Retinal pigment epithelial cell (primary cell): ENCODE data around the gene HSPB6.

Experiments used
- DNase-seq: peaks from one replicate; pipeline ENCODE4 v3.0.0-alpha.2; 2010; ENCODE audit warnings: low read depth
- H3K4me3 ChIP-seq: 2 replicates; pipeline ENCODE4 v1.5.1; 2011; ENCODE audit warnings: mild to moderate bottlenecking, low read length, control low read depth, moderate library complexity
- TF ChIP-seq, protein P1 (sequence below): conservative IDR thresholded peaks from 2 replicates; pipeline ENCODE4 v1.5.1; 2011; ENCODE audit warnings: low read depth, low read length, control low read depth, inconsistent platforms

The HSPB6 gene

DNA sequence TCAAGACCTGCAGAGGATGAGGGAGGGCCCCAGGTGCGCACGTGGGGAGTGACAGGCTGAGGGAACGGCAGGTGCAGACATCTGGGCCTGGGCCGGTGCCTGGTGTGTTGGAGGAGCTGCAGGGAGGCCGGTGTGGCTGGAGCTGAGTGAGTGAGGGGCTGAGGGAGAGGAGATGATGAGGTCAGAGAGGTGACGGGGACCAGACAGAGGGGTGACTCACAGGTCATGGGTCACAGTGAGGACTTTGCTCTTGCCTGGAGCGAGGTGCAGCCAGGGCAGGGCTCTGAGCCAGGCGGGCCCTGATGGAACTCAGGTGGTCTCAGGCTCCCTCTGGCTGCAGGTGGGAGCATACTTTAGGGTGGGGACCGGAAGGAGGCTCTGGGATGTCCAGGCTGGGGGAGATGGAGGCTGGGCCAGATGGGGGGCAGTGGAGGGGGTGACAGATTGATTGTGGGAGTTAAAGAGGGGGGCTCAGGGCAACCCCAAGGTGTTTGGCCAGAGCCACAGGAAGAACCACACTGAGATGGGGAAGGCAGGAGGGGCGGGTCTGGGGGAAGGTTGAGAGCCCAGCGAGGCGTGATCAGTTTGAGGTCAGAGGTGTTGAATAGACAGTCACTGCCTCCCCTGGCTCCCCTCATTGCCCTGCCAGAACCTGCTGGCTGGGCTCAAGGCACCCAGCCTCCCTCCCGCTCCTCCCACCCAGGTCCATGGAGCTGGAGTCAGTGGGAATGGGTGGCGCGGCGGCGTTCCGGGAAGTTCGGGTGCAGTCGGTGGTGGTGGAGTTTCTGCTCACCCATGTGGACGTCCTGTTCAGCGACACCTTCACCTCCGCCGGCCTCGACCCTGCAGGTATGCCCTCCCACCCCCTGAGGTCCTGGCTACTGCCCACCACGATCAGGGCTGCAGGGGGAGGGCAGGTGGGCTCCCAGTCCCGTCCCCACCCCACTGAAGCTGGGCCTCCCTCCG lies 26.9 kb upstream of the HSPB6 start:
- TF ChIP-seq, protein P1, sequence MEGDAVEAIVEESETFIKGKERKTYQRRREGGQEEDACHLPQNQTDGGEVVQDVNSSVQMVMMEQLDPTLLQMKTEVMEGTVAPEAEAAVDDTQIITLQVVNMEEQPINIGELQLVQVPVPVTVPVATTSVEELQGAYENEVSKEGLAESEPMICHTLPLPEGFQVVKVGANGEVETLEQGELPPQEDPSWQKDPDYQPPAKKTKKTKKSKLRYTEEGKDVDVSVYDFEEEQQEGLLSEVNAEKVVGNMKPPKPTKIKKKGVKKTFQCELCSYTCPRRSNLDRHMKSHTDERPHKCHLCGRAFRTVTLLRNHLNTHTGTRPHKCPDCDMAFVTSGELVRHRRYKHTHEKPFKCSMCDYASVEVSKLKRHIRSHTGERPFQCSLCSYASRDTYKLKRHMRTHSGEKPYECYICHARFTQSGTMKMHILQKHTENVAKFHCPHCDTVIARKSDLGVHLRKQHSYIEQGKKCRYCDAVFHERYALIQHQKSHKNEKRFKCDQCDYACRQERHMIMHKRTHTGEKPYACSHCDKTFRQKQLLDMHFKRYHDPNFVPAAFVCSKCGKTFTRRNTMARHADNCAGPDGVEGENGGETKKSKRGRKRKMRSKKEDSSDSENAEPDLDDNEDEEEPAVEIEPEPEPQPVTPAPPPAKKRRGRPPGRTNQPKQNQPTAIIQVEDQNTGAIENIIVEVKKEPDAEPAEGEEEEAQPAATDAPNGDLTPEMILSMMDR = no peak
- H3K4me3 ChIP-seq = no peak overlapping the region
- no peak for DNase-seq

GRCh38 chr19:35782589-35782988 lies 25.8 kb upstream of the HSPB6 start:
- DNase-seq = no peak
- H3K4me3 ChIP-seq = no peak overlapping the region
- TF ChIP-seq, protein P1 = no peak

DNA sequence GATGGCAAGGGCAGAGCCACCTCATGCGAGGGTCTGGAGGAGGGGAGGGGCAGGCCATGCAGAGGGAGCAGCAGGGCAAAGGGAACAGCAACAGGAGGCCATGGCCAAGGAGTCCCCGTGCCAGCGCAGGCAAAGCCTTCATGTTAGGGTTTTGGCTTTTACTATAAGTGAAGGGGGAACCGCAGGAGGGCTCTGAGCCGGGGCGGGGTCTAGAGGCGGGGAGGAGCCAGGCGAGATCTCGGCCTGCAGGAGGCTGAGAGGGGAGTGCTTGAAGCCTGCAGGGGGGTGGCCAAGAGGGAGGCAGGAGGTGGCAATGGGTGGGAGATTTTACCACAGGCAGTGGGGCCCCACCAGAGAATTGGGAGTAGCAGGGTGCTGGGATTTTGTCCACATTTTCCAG lies 24.8 kb upstream of the HSPB6 start:
- TF ChIP-seq, protein P1 = no peak
- no peak overlapping the region for H3K4me3 ChIP-seq
- DNase-seq = no peak

GRCh38 chr19:35780717-35781116 lies 23.9 kb upstream of the HSPB6 start:
- TF ChIP-seq, protein P1 = no peak
- no peak for DNase-seq

GRCh38 chr19:35780058-35780457 lies 23.2 kb upstream of the HSPB6 start:
- TF ChIP-seq, protein P1 = no peak
- no peak overlapping the region for H3K4me3 ChIP-seq

More at GRCh38 chr19:35780717-35781116, 23.9 kb upstream of the HSPB6 start:
- H3K4me3 ChIP-seq = no peak overlapping the region

GRCh38 chr19:35779033-35779432 lies 22.2 kb upstream of the HSPB6 start:
- no peak overlapping the region for H3K4me3 ChIP-seq
- no peak for DNase-seq
- TF ChIP-seq, protein P1 = no peak

More at GRCh38 chr19:35780058-35780457, 23.2 kb upstream of the HSPB6 start:
- no peak for DNase-seq

- no peak overlapping the region for H3K4me3 ChIP-seq
- TF ChIP-seq, protein P1 = no peak
- no peak for DNase-seq
Observed at GRCh38 chr19:35777961-35778360, 21.1 kb upstream of the HSPB6 start.
